D721Med (cell line): Measurements from ENCODE around the gene PTBP1.
"Not testable (repeated sequence)": the region's sequence is repeated elsewhere in the genome, so short reads cannot be mapped to it uniquely, and the experiment has no call there.

Source experiments
- DNase-seq: peaks from one replicate; pipeline ENCODE4 v3.0.0; 2011; ENCODE audit warnings: low spot score; ENCODE audit not compliant: insufficient read length
- FAIRE-seq: peaks from 2 replicates; lab custom pipeline; 2011; peaks lifted over from hg19 to GRCh38; lab: Jason Lieb, UNC
- CTCF ChIP-seq: IDR thresholded peaks from 2 replicates; pipeline ENCODE4 v1.5.1; 2012; ENCODE audit warnings: mild to moderate bottlenecking, control low read depth; ENCODE audit not compliant: insufficient read depth; ENCODE audit errors: missing control alignments

Gene PTBP1

GRCh38 chr19:815775-816499 lies 18.7 kb downstream of the PTBP1 start:
- FAIRE-seq (no peak), DNase-seq (no peak)
- TF ChIP-seq CTCF: no peak

DNA sequence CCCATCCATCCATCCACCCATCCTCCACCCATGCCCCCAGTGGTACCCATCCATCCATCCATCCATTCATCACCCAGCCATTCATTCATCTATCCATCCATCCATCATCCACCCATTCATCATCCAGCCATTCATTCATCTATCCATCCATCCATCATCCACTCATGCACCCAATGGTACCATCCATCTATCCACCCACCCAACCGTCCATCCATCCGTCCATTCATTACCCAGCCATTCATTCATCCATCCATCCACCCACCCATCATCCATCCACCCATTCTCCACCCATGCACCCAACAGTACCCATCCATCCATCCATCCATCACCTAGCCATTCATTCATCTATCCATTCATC lies 19.2 kb downstream of the PTBP1 start:
- FAIRE-seq (no peak), DNase-seq (no peak)
- no peak for TF ChIP-seq CTCF

DNA sequence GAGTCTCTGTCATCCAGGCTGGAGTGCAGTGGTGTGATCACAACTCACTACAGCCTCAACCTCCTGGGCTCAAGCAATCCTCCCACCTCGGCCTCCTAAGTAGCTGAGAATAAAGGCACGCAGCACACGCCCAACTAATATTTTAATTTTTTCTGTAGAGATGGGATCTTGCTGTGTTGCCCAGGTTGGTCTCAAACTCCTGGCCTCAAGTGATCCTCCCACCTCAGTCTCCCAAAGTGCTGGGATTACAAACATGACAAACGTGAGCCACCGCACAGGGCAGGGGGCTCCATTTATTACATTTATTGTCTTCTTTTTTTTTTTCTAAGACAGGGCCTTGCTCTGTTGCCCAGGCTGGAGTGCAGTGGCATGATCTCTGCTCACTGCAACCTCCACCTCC lies 23.0 kb downstream of the PTBP1 start:
- not testable (repeated sequence) for FAIRE-seq

GRCh38 chr19:821231-821824 lies 24.1 kb downstream of the PTBP1 start:
- FAIRE-seq (no peak), DNase-seq (peak; percentile 52)
- no peak for TF ChIP-seq CTCF

More for the DNA sequence above, 23.0 kb downstream of the PTBP1 start:
- not testable (repeated sequence) for DNase-seq

GRCh38 chr19:821825-822503 lies 24.7 kb downstream of the PTBP1 start, which contains the start of gene PLPPR3:
PLPPR3 (minus strand) TSS chr19:821955; CDS start chr19:821559, 396 bp downstream.
- DNase-seq (no peak), FAIRE-seq (no peak)
- TF ChIP-seq CTCF: no peak

- no peak for TF ChIP-seq CTCF
- FAIRE-seq (no peak), DNase-seq (no peak)
These were observed 26.4 kb downstream of the PTBP1 start for GRCh38 chr19:823565-824121.

DNA sequence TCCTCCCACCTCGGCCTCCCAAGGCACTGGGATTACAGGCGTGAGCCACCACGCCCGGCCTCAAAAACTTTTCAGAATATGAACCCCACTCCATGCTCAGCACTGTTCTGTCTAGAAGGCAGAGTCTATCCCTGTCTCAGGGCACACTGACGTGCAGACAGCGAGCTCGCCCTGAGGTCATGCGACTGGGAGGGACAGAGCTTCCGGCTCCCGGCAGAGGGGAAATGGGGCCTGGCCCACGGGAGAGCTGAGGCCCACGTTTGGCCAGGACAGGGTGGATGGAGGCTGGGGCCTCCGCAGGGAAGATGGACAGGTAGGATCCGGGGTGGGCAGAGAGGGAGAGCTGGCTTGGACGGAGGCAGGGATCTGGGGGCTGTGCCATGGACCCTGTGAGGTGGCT lies 27.6 kb downstream of the PTBP1 start:
- FAIRE-seq: no peak

More for the DNA sequence above, 27.6 kb downstream of the PTBP1 start:
- TF ChIP-seq CTCF: no peak
- no peak for DNase-seq
